ENCODE measurements around the gene MGAT4A.
"Not testable (repeated sequence)": the region's sequence is repeated elsewhere in the genome, so short reads cannot be mapped to it uniquely, and the experiment has no call there.

MGAT4A gene

GRCh38 chr2:98598781-98599428 is 132.0 kb downstream of the MGAT4A start:
- no peak for DNase-seq

GRCh38 chr2:98594665-98595064 is 136.3 kb downstream of the MGAT4A start:
- not testable (repeated sequence) for DNase-seq

GRCh38 chr2:98592565-98592964 is 138.4 kb downstream of the MGAT4A start:
- no peak for DNase-seq

GRCh38 chr2:98589489-98589888 is 141.4 kb downstream of the MGAT4A start:
- no peak for DNase-seq

DNA sequence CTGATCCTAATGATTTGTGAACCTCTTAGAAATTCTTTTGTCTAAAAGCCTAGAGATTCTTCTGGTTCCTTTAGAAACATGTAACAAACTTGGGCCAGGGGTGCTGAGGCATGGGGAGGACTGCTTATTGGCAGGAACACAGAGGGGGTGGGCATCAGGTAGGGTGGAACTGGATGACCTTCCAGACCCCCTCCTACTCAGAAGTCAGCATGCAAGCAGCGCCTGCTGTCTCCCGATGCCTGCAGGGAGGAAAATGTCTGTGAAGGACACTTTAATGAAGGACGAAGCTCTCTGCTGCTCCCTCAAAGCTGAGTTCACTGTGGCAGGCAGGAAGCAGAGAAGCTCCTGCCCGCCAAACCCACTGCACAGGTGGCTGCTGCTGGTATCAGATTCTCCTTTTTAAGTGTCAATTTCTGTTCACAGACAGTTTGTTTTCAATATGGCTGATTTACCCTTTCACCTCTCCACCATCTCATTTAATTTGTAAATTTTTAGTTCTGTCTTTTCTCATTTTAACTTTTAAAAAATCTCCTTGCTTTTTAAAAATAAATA is 142.0 kb downstream of the MGAT4A start:
- DNase-seq = no peak

- DNase-seq = no peak
These were observed 144.3 kb downstream of the MGAT4A start for GRCh38 chr2:98586551-98587140.

- DNase-seq = no peak
These were observed 145.5 kb downstream of the MGAT4A start for GRCh38 chr2:98585386-98585785.

GRCh38 chr2:98583816-98584618 is 146.9 kb downstream of the MGAT4A start:
- DNase-seq = no peak

- DNase-seq = no peak
These were observed 147.7 kb downstream of the MGAT4A start for GRCh38 chr2:98583276-98583675.

- no peak for DNase-seq
These were observed 148.4 kb downstream of the MGAT4A start for GRCh38 chr2:98582523-98582922.

DNA sequence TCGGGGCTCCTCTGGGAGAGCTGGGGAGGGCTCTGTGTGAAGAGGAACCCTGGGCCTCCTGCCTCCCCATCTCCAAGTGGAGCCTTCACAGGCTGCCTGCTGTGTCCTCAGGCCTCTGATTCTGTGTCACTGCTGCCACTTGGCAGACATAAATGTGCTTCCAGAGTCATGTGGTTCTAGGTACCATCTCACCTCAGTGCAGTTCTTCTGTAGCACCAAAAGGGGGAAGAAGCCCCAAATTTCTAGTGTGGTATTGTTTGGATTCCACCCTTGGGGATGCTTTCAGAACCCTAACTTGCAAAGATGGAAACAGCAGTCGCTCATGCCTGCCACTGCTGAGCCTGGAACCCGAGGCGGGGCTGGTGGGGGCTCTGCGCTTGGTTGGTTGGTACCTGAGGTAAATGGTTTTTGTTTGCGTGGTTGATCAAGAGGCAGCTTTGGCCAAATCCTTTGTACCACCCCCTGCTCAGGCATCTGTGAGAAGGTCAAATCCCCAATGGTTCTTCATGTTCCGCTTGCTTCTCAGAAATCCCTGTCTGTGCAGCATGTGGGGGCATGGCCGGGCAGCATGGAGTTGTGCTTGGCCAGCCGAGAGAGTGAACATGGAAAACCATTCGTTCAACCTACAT is 150.2 kb downstream of the MGAT4A start:
- no peak for DNase-seq

GRCh38 chr2:98579926-98580325 is 151.0 kb downstream of the MGAT4A start:
- DNase-seq = no peak

GRCh38 chr2:98578231-98578630 is 152.7 kb downstream of the MGAT4A start:
- no peak for DNase-seq

DNA sequence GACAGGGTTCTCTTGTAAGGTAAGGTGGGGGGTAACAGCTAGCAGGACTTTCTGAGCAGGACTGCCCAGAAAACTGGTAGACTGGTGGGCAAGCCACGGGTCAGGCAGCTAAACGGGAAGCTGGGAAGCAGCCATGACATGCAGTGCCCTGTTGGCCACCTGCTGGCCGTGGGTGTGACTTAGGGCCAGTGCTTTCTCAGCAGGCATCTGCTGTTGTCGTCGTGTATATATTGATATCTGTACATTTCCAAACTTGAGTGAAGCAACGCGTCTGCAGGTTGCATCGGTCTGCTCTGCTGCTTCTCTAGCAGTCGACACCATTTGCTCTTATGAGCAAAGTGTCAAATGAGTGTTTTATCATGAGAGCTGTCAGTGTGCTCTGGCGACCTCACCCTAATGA is 153.6 kb downstream of the MGAT4A start:
- DNase-seq = no peak

DNA sequence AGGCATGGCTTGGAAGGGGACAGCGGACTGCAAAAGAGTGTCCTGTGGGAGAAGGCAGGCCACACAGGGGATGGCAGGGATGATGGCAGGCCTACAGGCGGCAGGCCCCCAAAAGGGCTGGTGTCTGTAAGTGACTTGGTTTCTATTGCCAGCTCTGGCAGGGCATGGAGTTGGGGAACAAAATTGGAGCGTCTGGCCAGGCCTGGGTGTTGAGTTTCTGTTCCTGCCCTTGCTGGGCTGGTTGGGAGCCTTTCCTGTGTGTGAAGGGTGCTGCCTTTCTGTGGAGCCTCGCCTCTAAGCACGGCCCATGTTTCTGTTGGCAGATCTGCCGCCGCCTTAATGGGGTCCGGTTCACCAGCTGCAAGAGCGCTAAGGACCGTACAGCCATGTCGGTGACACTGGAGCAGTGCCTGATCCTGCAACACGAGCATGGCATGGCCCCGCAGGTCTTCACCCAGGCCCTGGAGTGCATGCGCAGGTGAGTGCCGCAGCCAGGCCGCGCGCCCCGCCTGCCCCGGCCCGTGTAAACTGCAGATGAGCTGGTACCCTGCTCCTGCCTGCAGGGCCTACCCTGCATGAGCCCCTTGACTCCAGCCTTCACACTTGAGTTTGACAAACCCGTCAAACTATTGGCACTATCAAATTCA is 154.1 kb downstream of the MGAT4A start:
- DNase-seq = no peak

DNA sequence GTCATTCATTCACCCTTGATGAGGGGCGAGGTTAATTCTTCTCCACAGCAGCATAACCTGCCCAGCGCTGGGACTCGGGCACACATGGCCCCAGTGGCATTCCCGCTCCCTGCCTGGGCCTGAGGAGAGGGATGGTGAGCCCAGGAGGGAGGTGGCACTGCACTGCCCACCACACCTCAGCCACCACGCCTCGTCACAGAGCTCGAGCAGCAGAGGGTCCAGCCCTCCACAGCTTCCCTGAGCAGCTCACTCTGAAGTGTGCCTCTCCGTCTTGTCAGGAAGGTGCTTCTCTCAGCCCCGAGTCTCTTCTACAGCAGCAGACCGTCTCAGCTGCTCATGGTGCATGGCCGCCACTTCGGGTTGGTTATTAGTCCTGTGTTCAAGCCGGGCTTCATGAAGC is 157.5 kb downstream of the MGAT4A start:
- DNase-seq = no peak

GRCh38 chr2:98572676-98573075 is 158.3 kb downstream of the MGAT4A start:
- DNase-seq = no peak

DNA sequence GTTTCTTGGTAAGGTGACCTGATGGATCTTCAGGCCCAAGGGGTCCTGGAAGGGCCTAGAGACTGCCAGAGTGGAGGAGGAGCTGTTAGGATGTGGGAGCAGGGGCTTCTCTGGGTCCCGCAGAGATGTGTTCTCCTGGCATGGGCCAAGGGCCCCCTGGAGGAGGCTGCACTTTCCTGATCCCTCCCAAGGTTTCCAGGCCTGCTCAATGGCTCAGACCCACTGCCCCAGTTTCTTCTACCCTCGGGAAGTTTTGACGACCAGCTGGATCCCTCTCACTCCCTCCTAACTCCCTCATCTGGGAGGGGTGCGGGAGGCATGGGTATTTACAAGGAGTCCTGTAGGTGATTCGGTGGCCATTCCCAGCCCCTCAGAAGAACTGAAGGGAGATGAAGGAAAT is 158.7 kb downstream of the MGAT4A start:
- DNase-seq = no peak

DNA sequence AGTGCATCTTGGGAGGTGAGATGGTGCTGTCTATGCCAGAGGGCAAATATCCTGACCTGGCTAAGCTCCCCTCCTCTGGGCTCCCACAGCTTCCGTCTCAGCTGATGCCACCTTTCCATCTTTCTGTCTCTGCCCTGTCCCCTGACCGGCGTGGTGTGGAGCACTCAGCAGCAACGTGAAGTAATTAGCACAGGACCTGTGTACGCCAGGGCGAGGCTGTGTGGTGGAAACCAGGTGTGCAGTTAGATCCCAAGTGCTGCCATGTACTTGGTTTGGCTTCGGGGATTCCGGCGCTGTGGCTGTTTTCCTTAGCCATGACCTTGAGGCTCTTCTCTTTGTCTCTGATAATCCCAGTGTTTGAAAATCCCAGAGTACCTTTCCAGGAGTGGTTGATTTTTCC is 159.1 kb downstream of the MGAT4A start:
- no peak for DNase-seq

DNA sequence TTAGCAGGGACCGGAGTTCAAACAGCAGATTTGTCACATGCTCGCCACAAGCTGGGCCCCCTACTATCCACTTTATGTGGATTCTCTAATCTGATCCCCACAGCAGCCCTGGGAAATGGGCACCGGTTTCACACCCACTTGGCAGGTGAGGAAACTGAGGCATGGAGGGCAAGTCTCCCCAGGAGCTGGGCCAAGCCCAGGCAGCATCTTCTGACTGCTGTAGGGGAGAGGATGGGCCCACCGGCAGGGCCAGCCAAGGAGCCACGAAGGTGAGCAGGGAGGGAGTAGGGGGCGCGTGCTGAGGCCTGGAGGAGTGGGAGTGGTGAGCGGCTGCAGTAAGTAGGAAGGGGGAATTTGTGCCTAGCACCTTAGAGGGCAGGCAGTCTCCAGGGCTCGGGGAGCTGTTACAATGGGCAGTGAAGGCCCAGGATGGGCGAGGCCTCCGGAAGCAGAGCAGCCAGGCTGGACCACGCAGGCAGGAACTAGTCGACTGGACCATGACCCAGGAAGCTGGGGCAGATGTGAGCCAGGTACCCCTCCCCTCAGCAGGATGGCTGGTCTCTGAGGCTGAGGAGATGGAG is 159.7 kb downstream of the MGAT4A start:
- DNase-seq = no peak

GRCh38 chr2:98570356-98570755 is 160.6 kb downstream of the MGAT4A start:
- no peak for DNase-seq

DNA sequence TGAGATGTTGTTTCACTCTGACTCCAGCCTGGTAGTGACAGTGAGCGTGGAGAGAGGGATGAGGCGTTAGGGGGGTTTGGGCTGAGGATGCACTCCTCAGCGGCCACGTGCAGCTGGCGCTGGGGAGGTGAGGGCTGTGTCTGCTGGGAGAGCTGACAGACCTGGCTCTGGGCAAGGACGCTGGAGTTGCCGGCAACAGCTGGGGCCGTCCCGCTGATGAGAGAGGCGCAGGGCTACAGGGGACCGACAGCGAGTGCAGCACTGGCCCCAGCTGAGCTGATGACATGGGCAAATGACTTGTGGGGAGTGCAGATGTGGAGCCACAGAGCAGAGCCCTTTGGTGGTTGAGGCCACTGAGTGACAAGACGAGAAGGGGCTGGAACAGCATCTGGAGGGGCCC is 161.0 kb downstream of the MGAT4A start:
- no peak for DNase-seq

Data from activated naive CD4-positive, alpha-beta T cell treated with anti-CD3 and anti-CD28 coated beads, Interleukin-2, amount 50 U/mL, for 16 hours (primary cell).